Measurements from ENCODE around the gene PRIM1.
"Not testable (repeated sequence)": the region's sequence is repeated elsewhere in the genome, so short reads cannot be mapped to it uniquely, and the experiment has no call there.

PRIM1 gene

DNA sequence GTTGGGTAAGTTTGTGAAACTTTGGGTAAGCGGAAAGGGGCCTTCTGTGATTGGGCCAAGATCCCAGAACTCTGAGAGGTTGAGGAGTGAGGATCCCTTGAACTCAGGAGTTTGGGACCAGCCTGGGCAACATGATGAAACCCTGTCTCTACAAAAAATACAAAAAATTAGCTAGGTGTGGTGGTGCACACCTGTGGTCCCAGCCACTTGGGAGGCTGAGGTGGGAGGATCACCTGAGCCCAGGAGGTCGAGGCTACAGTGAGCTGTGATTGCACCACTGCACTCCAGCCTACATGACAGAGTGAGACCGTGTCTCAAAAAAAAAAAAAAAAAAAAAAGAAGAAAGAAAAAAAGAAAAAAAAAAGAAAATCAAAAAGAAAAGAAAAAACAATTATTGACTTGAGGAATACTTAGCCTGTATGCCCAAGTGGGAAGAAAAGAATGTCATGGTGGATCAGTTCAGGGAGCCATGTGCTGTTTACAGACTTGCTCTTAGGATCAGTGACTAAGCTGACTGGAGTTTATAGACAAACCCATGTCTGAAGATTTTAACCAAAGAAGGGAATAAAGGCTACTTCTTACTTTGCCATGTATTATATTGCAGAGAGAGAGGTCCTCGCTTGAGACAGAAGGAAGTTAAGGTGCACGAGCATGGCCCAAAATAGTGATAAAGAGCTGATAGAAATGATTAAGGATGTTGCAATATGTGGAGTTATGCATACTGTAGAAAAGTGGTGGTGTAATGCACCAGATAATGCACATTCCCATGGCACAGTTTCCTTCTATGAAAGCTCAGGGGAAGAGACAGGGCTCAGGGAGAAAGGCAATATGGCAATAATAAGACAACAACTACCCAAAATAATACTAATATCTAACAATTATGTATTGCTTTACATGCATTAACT, 11.9 kb upstream of the PRIM1 start:
- Mint-ChIP-seq H3K36me3 (ENCODE audit: low read depth) (no peaks in the 10 kb centered on the region), H3K4me1 (peaks cover 5% of the 10 kb centered on the region), H3K27ac (no peak overlapping the region), H3K9me3 (peaks cover 7% of the 10 kb centered on the region), H3K27me3 (ENCODE audit: low read depth, poor library complexity) (peaks cover 3% of the 10 kb centered on the region), H3K4me3 (no peak overlapping the region)
- DNase-seq, result no peak
- TF ChIP-seq, protein P1, sequence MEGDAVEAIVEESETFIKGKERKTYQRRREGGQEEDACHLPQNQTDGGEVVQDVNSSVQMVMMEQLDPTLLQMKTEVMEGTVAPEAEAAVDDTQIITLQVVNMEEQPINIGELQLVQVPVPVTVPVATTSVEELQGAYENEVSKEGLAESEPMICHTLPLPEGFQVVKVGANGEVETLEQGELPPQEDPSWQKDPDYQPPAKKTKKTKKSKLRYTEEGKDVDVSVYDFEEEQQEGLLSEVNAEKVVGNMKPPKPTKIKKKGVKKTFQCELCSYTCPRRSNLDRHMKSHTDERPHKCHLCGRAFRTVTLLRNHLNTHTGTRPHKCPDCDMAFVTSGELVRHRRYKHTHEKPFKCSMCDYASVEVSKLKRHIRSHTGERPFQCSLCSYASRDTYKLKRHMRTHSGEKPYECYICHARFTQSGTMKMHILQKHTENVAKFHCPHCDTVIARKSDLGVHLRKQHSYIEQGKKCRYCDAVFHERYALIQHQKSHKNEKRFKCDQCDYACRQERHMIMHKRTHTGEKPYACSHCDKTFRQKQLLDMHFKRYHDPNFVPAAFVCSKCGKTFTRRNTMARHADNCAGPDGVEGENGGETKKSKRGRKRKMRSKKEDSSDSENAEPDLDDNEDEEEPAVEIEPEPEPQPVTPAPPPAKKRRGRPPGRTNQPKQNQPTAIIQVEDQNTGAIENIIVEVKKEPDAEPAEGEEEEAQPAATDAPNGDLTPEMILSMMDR (IDR thresholded peaks at IDR 0.05), result no peak

DNA sequence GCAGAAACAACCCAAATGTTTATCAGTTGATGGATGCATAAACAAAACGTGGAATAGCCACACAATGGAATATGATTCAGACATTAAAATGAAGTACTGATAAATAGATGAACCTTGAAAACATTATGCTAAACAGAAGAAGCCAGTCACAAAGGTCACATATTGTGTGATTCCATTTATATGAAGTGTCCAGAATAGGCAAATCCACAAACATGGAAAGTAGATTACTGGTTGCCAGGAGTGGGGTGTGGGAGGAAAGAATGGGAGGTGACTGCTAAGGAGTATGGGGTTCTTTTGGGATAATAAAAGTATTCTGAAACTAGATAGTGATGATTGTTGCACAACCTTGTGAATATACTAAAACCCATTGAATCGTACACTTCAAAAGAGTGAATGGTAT, 9.7 kb upstream of the PRIM1 start:
- TF ChIP-seq, protein P1 (IDR thresholded peaks at IDR 0.05), result no peak
- peaks cover 5% of the 10 kb centered on the region for H3K4me1 Mint-ChIP-seq
- peaks cover 24% of the 10 kb centered on the region for H3K9me3 Mint-ChIP-seq
- no peaks in the 10 kb centered on the region for H3K36me3 Mint-ChIP-seq (ENCODE audit: low read depth)
- no peak overlapping the region for H3K4me3 Mint-ChIP-seq
- H3K27ac Mint-ChIP-seq, result no peak overlapping the region
- DNase-seq, result no peak
- H3K27me3 Mint-ChIP-seq (ENCODE audit: low read depth, poor library complexity), result peaks cover 6% of the 10 kb centered on the region

DNA sequence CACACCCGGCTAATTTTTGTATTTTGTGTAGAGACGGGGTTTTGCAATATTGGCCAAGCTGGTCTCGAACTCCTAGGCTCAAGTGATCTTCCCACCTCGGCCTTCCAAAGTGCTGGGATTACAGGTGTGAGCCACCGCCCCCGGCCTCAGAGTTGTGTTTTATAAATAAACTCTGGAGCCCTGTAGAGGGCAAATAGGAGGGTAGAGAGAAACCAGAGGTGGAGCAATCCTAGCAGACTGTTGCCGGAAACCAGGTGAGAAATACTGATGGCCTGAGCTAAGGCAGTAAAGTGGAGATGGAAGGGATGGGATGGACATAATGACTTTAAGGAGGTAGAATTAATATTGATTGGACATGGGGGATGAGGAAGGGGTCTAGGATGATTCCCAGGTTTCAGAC, 8.3 kb upstream of the PRIM1 start:
- TF ChIP-seq, protein P1 (IDR thresholded peaks at IDR 0.05), result no peak
- Mint-ChIP-seq H3K9me3 (peaks cover 26% of the 10 kb centered on the region), H3K4me3 (no peak overlapping the region), H3K36me3 (ENCODE audit: low read depth) (no peaks in the 10 kb centered on the region), H3K27ac (no peak overlapping the region), H3K4me1 (peaks cover 5% of the 10 kb centered on the region), H3K27me3 (ENCODE audit: low read depth, poor library complexity) (peaks cover 6% of the 10 kb centered on the region)
- DNase-seq, result no peak

DNA sequence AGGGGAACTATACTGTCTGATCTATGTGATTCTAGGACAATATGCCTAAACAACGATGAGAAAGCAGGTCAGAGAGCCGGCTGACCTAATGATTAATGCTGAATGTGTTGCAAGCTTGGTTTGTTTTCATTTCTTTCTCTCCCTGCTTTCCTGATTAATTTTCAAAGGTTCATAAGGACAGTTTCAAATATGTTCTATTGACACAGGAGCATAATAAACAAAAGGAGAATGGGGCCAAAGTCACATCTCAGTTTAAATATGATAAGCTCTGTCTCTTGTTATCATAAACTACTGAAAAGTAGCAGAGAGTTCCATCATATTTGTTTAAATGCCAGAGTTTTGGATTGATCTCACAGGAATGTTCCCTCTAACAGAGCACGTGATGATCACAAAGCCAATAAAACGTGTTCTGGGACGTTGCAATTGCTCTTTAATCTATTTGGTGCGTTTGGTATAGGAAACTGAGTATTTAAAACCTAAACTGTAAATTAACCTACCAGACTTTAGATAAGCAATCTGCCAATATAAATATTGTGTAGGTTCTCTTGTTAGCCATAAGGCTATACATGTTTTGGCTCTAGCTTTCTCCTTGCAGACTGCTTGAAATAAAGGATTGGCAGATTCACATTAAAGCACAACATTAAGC, 7.3 kb upstream of the PRIM1 start:
- TF ChIP-seq, protein P1 (IDR thresholded peaks at IDR 0.05), result no peak
- H3K27ac Mint-ChIP-seq, result no peak overlapping the region
- peaks cover 13% of the 10 kb centered on the region for H3K27me3 Mint-ChIP-seq (ENCODE audit: low read depth, poor library complexity)
- no peaks in the 10 kb centered on the region for H3K36me3 Mint-ChIP-seq (ENCODE audit: low read depth)
- no peak for DNase-seq
- peaks cover 5% of the 10 kb centered on the region for H3K4me1 Mint-ChIP-seq
- H3K9me3 Mint-ChIP-seq, result peaks cover 26% of the 10 kb centered on the region
- no peak overlapping the region for H3K4me3 Mint-ChIP-seq

DNA sequence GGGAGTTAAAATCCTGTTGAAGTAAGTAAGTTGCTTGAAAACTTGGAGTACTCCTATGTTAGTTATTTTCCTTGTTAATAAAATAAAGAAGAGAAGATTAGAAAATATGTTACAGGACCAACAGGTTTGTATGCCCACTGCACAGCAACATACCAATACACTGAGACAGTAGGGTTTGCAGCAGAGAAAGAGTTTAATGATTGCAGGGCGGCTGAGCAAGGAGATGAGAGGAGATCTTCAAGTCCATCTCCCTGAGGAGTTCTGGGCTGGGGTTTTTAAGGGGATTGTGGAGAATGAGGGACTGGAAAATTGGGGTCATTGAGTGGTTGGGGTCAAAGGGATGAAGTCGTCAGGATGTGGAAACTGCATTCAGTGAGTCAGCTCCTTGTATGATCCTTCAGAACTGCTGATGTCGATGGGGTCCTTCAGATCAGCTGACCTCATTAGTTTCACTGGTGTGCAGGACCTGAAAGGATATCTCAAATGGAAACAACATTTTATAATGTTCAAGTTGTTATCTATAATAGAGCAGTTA, 6.7 kb upstream of the PRIM1 start:
- peaks cover 5% of the 10 kb centered on the region for H3K4me1 Mint-ChIP-seq
- no peaks in the 10 kb centered on the region for H3K36me3 Mint-ChIP-seq (ENCODE audit: low read depth)
- no peak for DNase-seq
- H3K4me3 Mint-ChIP-seq, result no peak overlapping the region
- H3K9me3 Mint-ChIP-seq, result peaks cover 26% of the 10 kb centered on the region
- H3K27me3 Mint-ChIP-seq (ENCODE audit: low read depth, poor library complexity), result peaks cover 13% of the 10 kb centered on the region
- no peak overlapping the region for H3K27ac Mint-ChIP-seq
- TF ChIP-seq, protein P1 (IDR thresholded peaks at IDR 0.05), result no peak

DNA sequence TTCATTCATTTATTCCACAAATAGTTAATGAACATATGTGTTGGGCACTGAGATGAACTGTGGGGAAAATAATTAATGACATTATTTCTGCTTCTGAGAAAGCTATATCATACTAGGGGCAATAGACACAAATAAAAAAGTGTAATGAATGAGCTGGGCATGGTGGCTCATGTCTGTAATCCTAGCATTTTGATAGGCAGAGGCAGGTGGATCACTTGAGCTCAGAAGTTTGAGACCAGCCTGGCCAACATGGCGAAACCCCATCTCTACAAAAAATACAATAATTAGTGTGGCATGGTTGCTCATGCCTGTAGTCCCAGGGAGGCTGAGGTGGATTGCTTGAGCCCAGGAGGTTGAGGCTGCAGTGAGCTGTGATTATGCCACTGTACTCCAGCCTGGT, 5.8 kb upstream of the PRIM1 start:
- H3K4me1 Mint-ChIP-seq; H3K27ac Mint-ChIP-seq; H3K4me3 Mint-ChIP-seq; DNase-seq; H3K36me3 Mint-ChIP-seq (ENCODE audit: low read depth): not testable (repeated sequence)
- H3K27me3 Mint-ChIP-seq (ENCODE audit: low read depth, poor library complexity), result peaks cover 13% of the 10 kb centered on the region
- peaks cover 26% of the 10 kb centered on the region for H3K9me3 Mint-ChIP-seq
